Measurements from ENCODE around the gene HS3ST1.

DNA sequence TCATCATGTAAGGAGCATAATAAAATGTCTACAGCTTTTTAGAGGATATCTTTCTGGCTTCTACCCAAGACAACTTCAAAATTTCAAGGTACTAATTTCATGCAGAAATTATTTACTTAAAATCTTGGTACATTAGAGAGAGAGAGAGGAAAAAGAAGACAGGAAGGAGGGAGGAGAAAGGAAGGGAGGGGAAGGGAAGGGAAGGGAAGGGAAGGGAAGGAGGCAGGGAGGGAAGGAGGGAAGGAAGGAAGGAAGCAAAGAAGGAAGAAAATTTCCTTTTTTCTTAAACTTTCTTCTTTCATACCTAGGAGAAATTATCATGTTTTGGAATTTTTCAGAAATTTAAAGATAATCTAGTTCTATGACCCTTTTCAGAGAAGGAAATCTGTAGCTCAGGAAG, 61.8 kb downstream of the HS3ST1 start:
- TF ChIP-seq, protein P1, sequence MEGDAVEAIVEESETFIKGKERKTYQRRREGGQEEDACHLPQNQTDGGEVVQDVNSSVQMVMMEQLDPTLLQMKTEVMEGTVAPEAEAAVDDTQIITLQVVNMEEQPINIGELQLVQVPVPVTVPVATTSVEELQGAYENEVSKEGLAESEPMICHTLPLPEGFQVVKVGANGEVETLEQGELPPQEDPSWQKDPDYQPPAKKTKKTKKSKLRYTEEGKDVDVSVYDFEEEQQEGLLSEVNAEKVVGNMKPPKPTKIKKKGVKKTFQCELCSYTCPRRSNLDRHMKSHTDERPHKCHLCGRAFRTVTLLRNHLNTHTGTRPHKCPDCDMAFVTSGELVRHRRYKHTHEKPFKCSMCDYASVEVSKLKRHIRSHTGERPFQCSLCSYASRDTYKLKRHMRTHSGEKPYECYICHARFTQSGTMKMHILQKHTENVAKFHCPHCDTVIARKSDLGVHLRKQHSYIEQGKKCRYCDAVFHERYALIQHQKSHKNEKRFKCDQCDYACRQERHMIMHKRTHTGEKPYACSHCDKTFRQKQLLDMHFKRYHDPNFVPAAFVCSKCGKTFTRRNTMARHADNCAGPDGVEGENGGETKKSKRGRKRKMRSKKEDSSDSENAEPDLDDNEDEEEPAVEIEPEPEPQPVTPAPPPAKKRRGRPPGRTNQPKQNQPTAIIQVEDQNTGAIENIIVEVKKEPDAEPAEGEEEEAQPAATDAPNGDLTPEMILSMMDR (IDR thresholded peaks at IDR 0.05), result no peak
- TF ChIP-seq POLR2A (IDR thresholded peaks at IDR 0.05), result no peak
